NCI-H510A treated with DMSO at 0.1 percent for 48 hours (cell line): Measurements from ENCODE around the gene PDE4DIP.
"Not testable (repeated sequence)": the region's sequence is repeated elsewhere in the genome, so short reads cannot be mapped to it uniquely, and the experiment has no call there.

Experiments
- DNase-seq: peaks from one replicate; lab custom pipeline; 2025; lab: John Stamatoyannopoulos, UW

PDE4DIP gene

GRCh38 chr1:148844220-148844619 is at the start of gene PDE4DIP:
Gene PDE4DIP (plus strand): TSS chr1:148844428. CDS start chr1:148844775, 347 bp downstream.
- DNase-seq: not testable (repeated sequence)

DNA sequence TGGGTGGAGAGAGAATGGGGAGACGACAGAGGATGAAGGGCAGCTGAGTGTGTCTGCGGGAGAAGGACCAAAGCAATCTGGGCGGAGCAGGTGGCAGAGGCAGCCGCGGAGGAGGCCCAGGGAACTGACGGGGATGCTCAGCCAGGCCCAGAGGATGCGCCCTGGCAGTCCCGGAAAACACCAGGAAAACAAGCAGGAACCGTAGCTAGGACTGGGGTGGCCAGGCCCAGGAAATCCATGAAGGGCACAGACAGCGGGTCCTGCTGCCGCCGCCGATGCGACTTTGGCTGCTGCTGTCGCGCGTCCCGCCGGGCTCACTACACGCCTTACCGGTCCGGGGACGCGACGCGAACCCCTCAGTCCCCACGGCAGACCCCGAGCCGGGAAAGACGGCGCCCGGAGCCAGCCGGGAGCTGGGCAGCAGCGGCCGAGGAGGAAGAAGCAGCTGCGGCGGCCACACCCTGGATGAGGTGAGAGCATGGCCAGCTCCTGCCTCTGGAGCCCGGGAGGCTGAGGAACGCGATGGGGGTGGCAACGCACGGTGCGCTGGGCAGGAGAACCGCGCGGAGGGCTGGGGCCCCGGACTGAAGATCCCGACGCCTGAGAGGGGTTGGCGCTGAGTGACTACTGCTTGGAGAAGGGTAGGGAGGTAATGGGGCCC is 35.8 kb upstream of the PDE4DIP start:
- not testable (repeated sequence) for DNase-seq

DNA sequence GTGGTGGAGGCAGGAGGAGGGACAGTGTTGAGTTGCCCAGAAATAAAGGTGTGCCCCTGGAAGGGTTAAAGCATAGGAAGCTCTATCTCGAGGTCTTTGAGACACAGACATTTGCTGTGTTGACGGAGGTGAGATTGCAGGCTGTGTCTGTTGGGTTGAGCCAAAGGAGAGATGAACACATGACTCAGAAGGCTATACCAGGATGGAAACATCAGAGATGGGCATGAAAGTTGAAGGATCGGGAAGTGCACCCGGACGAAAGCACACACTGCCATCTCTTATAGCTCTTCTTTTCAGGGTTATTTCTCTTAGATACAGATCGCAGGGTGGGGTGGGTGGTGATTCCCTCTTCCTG is 35.3 kb upstream of the PDE4DIP start:
- DNase-seq: not testable (repeated sequence)

DNA sequence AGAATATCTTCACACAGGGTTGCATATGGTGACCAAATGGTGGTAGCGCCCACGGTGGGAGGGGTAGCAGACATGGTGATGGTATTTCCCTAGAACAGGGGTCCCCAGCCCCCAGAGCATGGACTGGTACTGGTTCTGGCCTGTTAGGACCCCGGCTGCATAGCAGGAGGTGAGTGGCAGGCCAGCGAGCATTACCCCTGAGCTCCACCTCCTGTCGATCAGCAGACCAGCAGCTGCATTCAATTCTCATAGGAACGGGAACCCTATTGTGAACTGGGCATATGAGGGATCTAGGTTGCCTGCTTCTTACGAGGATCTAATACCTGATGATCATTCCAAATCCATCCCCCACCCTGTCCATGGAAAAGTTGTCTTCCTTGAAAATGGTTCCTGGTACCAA is 22.0 kb upstream of the PDE4DIP start:
- not testable (repeated sequence) for DNase-seq

DNA sequence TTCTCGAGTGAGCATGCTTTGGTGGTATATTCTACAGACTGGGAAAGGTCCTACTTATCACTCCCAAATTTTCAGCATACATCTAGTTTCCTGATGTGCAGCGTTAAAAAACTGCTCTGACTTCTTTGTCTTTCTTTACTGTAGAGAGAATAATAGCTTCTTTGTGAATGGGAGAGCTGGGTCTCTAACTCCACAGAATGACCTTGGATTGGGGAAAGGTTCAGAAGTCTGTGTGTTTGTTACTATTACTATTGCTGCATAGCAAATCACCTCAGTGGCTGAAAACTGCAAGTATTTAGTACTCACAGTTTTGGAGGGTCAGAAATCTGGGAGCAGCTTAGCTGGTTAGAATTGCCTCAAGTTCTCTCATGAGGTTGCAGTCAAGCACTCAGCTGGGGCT is 20.4 kb upstream of the PDE4DIP start:
- DNase-seq: not testable (repeated sequence)

GRCh38 chr1:148825029-148825428 is 19.2 kb upstream of the PDE4DIP start:
- DNase-seq: not testable (repeated sequence)

- DNase-seq: not testable (repeated sequence)
These were observed 15.7 kb upstream of the PDE4DIP start for GRCh38 chr1:148828531-148828930.

DNA sequence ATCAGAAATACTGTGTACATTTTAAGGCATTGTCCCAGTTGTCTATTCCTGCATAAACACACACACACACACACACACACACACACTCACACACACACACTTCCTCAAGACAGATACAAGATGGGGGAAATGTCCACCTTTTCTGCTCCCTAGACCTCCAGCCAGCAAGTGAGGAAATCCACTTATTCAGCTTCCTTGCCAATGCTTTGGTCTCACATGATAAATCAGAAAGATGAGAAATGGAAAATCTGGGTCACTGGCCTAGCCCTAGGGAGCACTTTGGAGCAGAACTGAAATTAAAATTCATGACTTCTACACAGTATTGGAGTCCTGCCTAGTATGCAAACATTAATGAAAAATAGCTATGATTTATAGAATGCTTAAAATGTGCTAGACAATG is 15.3 kb upstream of the PDE4DIP start:
- DNase-seq: not testable (repeated sequence)

GRCh38 chr1:148829365-148829764 is 14.9 kb upstream of the PDE4DIP start:
- DNase-seq: not testable (repeated sequence)

DNA sequence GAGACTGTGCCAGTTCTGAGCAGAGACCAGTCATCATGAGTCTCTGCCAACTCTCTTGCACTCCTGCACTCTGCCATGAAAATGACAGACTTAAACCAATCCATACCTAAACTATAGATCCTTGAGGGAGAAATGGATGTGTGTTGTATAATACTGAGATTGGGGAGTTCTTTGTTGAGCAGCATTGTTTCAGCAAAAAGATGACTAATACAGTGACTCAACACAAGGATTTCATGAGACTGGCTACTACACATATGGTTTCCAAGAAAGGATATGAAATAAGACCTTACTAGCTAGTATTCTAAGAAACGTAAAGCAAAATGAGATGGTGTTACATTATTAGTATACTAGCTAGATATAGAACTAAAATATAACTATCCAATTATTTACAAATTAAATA is 3.0 kb upstream of the PDE4DIP start:
- DNase-seq: not testable (repeated sequence)

- DNase-seq: not testable (repeated sequence)
These were observed 423 bp downstream of the PDE4DIP start for GRCh38 chr1:148844651-148845050.

GRCh38 chr1:148845068-148845467 is 840 bp downstream of the PDE4DIP start:
- DNase-seq: not testable (repeated sequence)

GRCh38 chr1:148850347-148850746 is 6.1 kb downstream of the PDE4DIP start:
- not testable (repeated sequence) for DNase-seq

DNA sequence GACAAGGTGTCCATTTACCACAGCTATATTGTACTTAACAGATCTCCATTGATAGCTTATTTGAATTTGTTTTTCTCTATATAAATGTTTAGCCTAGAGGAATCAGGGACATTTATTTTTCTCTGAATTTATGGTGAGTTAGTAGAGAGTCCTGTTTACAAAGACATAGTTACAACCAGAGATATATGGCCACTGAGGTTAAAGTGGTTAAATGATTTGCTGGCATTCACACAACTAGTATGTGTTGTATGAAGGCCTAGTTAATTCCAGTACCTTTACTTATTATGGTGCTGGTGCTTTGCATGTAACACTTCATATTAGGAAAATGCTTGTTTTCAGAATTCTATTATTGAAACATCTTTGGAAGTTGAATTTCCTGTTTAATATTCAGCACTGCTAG is 6.6 kb downstream of the PDE4DIP start:
- DNase-seq: not testable (repeated sequence)

- not testable (repeated sequence) for DNase-seq
These were observed 7.5 kb downstream of the PDE4DIP start for GRCh38 chr1:148851684-148852083.

GRCh38 chr1:148853363-148853762 is 9.1 kb downstream of the PDE4DIP start:
- not testable (repeated sequence) for DNase-seq

DNA sequence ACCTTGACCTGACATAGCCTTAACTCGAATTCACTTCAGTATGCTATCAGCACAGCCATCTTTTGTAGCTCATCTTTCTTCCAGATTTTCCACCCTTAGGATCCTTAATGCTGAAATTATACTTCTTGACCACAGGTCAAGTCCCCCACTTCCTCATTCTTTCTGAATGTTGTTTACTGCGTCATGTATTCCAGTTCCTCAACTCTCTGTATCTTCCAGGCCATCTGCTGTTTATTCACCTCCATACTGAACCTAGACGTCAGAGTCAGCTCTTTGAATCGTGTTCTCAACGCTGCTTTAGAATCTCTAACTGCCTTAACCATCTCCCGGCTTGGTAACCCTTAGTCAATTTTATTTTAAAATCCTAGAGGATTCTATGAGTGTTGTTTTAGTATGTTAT is 9.8 kb downstream of the PDE4DIP start:
- not testable (repeated sequence) for DNase-seq

DNA sequence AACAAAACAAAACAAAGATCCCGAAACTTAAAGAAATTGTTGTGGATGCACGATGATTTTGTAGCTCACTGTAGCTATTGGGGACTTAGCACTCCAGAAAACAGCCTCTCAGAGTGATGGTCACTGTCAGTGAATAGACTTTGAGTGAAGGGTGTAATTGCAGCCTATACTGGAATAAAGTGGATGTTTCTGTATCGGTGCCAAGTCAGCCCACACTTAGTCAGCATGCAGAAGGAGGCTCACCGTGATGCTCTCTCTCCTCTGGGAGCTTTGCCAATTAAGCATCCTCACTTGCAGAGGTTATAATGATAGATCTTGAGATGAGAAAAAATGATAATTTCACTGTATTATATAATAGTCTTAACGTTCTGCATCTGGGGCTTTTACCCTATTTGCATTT is 11.1 kb downstream of the PDE4DIP start:
- not testable (repeated sequence) for DNase-seq

DNA sequence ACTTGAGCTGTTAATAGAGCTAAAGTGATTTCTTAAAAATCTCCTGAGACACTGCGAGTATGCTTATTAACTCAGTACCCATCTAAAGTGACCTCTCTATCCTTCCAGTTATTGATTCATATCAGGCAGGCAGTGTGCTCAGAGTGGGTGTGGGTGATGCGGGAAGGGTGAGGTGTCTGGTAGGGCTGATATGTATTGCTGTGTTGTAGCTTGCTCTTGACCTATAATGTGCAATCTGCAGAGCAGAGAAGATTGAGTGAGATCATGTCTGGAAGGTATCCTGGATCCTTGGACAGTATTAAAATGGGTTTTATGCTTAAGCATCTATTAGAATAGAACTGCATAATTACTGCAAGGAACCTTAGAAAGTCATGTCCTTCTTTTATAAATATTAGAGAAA is 15.8 kb downstream of the PDE4DIP start:
- DNase-seq: not testable (repeated sequence)

- DNase-seq: not testable (repeated sequence)
These were observed 16.5 kb downstream of the PDE4DIP start for GRCh38 chr1:148860579-148861259.

DNA sequence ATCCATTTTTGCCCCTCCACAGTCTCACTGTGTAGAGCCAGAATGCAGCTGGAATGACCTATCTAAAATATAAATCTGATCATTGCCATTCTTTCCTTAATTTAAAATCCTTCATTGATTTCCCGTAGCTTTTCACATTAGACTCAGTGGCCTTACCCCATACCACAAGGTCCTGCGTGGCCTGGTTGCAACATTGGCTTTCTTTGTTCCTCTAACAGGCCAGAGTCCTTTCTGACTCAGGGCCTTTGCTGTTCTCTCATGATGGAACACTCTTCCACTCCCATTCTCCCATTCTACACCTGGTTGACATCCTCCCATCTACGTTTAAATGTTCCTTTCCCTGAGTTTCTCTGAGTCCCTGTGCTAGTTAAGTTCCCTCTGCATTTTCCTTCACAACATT is 18.4 kb downstream of the PDE4DIP start:
- DNase-seq: not testable (repeated sequence)

GRCh38 chr1:148868924-148869633 is 24.9 kb downstream of the PDE4DIP start:
- not testable (repeated sequence) for DNase-seq

- DNase-seq: not testable (repeated sequence)
These were observed 25.4 kb downstream of the PDE4DIP start for GRCh38 chr1:148869634-148869961.
